BLaER1 (cell line): ENCODE measurements around the gene TMEM123.
A peak's percentile ranks its signal among the peaks of the same experiment; 100 is the strongest.
"Not testable (repeated sequence)": the region's sequence is repeated elsewhere in the genome, so short reads cannot be mapped to it uniquely, and the experiment has no call there.

ENCODE experiments used
- H3K27ac ChIP-seq: shearing (Covaris generic); formaldehyde crosslinking; 2 replicates; pipeline ENCODE4 v1.8.1; 2022
- H3K27me3 ChIP-seq: shearing (Covaris generic); formaldehyde crosslinking; 2 replicates; pipeline ENCODE4 v1.8.1; 2022
- H3K36me3 ChIP-seq: shearing (Covaris generic); formaldehyde crosslinking; 2 replicates; pipeline ENCODE4 v1.8.1; 2022
- H3K4me1 ChIP-seq: shearing (Covaris generic); formaldehyde crosslinking; 2 replicates; pipeline ENCODE4 v1.8.1; 2022
- H3K4me2 ChIP-seq: shearing (Covaris generic); formaldehyde crosslinking; 2 replicates; pipeline ENCODE4 v1.8.1; 2022
- H3K4me3 ChIP-seq: shearing (Covaris generic); formaldehyde crosslinking; 2 replicates; pipeline ENCODE4 v1.8.1; 2022
- H3K9ac ChIP-seq: shearing (Covaris generic); formaldehyde crosslinking; 2 replicates; pipeline ENCODE4 v1.8.1; 2022
- H3K9me3 ChIP-seq: shearing (Covaris generic); formaldehyde crosslinking; 2 replicates; pipeline ENCODE4 v1.8.1; 2022
- H4K20me1 ChIP-seq: shearing (Covaris generic); formaldehyde crosslinking; 2 replicates; pipeline ENCODE4 v1.8.1; 2022
- Cebpa-rat ChIP-seq: shearing (Covaris generic); IDR thresholded peaks from 2 replicates; pipeline ENCODE4 v1.8.1; 2022

Gene TMEM123

DNA sequence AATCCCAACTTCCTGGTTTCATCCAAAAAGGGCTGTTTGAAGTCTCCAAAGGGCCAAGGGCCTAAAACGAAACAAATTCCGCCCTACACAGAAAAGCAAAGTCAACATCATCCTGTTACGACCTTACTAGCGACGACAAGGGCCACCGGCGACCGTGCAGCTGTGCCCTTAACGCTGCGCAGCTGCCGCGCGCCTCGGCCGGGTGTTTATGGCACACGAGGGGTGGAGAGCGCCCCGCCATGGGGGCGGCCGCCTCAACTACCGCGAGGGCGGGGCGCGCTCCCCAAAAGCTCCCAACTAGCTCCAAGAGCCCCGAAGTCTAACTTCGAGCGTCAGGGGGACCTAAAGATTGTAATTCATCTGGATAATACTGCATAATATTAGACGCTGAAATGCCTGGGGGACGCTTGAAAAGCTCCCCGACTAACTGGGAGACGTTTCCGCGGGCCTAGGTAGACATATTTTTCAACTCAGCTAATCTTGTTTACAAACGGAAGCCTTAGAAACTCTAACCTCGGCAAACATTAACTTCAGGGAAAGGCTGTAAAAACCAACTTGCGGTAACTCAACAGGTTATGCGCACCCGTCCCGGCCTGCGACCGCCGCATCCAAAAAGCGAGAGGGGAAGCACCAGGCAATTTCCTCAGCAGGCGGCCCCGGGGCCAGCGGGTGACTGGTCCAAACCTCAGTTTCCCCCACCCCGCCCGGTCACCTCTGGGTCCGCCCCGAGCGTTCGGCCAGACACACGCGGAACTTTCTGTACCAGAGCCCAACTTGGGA is 694 bp downstream of the TMEM123 start:
- Histone ChIP-seq H3K9me3 (no peaks in the 10 kb centered on the region), H3K4me2 (peak overlapping the region; percentile 82), H3K4me1 (peaks cover 61% of the 10 kb centered on the region), H3K4me3 (peak overlapping the region; percentile 94), H4K20me1 (peaks cover 47% of the 10 kb centered on the region), H3K27ac (peak overlapping the region; percentile 98), H3K36me3 (peaks cover 20% of the 10 kb centered on the region), H3K9ac (peak overlapping the region; percentile 97), H3K27me3 (no peaks in the 10 kb centered on the region)
- no peak for TF ChIP-seq Cebpa-rat

DNA sequence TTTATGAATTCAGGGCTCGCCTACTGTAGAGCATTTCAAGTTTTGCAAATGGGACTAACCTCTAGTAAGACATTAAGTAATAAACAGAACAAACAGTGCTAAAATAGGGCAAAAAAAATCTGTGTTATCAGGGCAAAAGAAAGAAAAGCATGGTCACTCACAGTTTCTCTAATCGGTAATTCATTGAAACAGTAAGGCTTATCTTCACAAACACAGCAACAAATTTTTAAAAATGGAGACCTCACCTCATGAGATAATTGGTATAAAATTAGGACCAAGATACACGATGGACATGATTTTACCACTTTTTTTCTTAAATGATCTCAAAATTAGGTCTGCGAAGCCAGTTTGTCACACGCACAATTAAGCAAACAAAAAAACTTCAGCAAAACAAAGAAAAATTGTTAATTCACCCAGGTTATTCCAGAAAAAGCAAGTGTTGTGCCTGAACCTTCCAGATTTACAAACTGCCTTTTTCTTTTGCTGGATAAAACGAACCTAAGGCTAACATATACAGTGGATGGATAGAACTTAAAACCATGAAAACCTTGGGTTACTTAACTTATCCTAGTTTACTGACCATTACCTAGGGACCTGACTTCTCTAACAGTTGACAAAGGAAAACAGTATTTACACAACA is 1.4 kb downstream of the TMEM123 start:
- peaks cover 5% of the 10 kb centered on the region for H3K9me3 ChIP-seq
- H3K27me3 ChIP-seq = no peaks in the 10 kb centered on the region
- peak overlapping the region; percentile 94 for H3K4me3 ChIP-seq
- H4K20me1 ChIP-seq = peaks cover 52% of the 10 kb centered on the region
- H3K4me2 ChIP-seq = peak overlapping the region; percentile 82
- peak overlapping the region; percentile 98 for H3K27ac ChIP-seq
- no peak for TF ChIP-seq Cebpa-rat
- H3K9ac ChIP-seq = peak overlapping the region; percentile 97
- peaks cover 27% of the 10 kb centered on the region for H3K36me3 ChIP-seq
- H3K4me1 ChIP-seq = peaks cover 57% of the 10 kb centered on the region

GRCh38 chr11:102449651-102450570 is 2.7 kb downstream of the TMEM123 start:
- Histone ChIP-seq H3K27ac (no peak overlapping the region), H3K36me3 (peaks cover 40% of the 10 kb centered on the region), H3K4me3 (peak overlapping the region; percentile 94), H3K9me3 (peaks cover 18% of the 10 kb centered on the region), H3K4me1 (peaks cover 47% of the 10 kb centered on the region), H3K27me3 (no peaks in the 10 kb centered on the region), H3K9ac (no peak overlapping the region; the same call in 1 of the 2 replicates), H4K20me1 (peaks cover 63% of the 10 kb centered on the region), H3K4me2 (peak overlapping the region; percentile 82)
- no peak for TF ChIP-seq Cebpa-rat

DNA sequence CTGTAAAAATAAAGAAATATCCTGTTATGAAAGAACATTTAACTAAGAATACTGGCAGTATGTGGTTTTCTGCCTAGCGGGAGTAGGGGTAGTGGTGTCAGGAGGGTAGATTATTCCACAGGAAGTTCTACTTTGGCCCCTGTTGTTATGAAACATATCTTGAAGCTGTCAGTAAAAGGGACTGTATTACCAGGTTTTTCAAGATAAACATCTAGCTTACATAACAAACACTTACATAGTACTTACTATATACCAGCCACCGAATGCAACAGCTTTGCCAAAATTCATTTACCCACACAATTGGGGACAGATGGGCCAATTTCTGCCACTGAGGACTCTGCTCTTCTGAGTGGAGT is 3.7 kb downstream of the TMEM123 start:
- H3K4me1 ChIP-seq = peaks cover 36% of the 10 kb centered on the region
- H4K20me1 ChIP-seq = peaks cover 67% of the 10 kb centered on the region
- TF ChIP-seq Cebpa-rat = no peak
- H3K27me3 ChIP-seq = no peaks in the 10 kb centered on the region
- H3K4me3 ChIP-seq = no peak overlapping the region
- H3K9me3 ChIP-seq = peaks cover 29% of the 10 kb centered on the region
- H3K36me3 ChIP-seq = peaks cover 49% of the 10 kb centered on the region
- H3K4me2 ChIP-seq = peak overlapping the region; percentile 82
- H3K27ac ChIP-seq = no peak overlapping the region
- no peak overlapping the region; the same call in 1 of the 2 replicates for H3K9ac ChIP-seq

DNA sequence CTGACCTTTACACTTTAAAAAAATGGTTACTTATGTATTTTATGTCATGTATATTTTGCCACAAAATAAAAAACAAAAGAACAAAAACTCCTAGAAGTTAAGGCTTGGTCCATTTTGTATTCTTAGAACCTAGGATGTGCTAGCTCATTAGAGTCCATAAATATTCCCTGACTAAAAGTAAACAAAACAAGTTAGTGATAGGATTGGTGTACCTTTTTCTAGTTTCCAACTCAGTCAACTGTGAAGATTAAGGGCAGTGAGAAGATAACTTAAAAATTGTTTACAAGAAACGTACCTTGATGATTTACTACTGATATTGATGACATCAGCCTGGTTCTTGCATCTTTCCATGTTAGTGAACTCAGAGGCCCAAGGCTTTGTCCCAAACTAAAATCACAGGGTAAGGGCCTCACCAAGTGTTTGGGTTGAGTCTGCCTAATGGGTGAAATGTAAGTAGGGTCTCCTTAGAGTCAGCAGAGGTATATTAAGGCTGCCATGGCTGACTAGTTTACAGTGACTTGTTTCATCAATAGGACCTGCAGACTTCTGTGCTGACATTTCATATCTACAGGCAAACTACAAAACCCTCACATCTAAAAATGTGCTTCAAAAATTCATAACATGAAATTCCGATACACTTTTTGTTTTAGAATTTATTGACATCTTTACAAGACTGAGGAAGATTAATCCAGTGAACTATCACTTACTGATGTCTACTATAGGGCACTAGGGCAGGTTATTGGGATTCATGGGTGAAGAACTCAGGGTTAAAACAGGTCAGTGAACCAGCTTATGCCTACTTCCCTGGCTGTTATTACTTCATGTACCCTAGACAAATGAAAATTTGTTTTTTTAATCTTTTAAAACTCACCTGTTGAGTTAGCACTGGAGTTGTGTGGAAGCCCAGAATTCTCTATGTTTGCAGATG is 4.4 kb downstream of the TMEM123 start:
- H3K4me2 ChIP-seq = peak overlapping the region; percentile 82
- peaks cover 34% of the 10 kb centered on the region for H3K9me3 ChIP-seq
- no peak overlapping the region for H3K9ac ChIP-seq
- H4K20me1 ChIP-seq = peaks cover 73% of the 10 kb centered on the region
- H3K4me1 ChIP-seq = peaks cover 30% of the 10 kb centered on the region
- no peak for TF ChIP-seq Cebpa-rat
- H3K27me3 ChIP-seq = no peaks in the 10 kb centered on the region
- no peak overlapping the region for H3K27ac ChIP-seq
- H3K36me3 ChIP-seq = peaks cover 51% of the 10 kb centered on the region
- H3K4me3 ChIP-seq = no peak overlapping the region

DNA sequence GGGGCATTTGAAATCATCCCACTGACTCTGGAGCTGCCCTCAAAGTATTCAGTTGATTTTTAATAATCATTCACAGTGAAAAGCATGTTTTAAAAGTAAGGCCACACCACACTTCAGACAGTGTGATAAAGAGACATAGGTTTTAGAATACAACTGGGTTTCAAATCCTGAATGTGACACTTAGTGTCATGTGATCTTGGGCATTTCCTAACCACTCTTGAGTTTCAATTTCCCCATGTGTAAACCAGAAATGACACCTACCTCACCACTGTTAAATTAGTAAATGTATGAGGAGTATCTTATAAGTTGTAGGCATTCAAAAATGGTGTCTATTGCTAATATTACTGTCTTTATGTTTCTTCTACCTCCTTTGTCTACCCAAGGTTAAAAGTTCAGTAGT is 5.4 kb downstream of the TMEM123 start:
- no peaks in the 10 kb centered on the region for H3K27me3 ChIP-seq
- no peak overlapping the region for H3K9ac ChIP-seq
- no peak for TF ChIP-seq Cebpa-rat
- no peak overlapping the region for H3K4me3 ChIP-seq
- H3K4me2 ChIP-seq = no peak overlapping the region
- H4K20me1 ChIP-seq = peaks cover 79% of the 10 kb centered on the region
- peaks cover 39% of the 10 kb centered on the region for H3K9me3 ChIP-seq
- H3K27ac ChIP-seq = no peak overlapping the region
- H3K4me1 ChIP-seq = peaks cover 30% of the 10 kb centered on the region
- H3K36me3 ChIP-seq = peaks cover 51% of the 10 kb centered on the region

DNA sequence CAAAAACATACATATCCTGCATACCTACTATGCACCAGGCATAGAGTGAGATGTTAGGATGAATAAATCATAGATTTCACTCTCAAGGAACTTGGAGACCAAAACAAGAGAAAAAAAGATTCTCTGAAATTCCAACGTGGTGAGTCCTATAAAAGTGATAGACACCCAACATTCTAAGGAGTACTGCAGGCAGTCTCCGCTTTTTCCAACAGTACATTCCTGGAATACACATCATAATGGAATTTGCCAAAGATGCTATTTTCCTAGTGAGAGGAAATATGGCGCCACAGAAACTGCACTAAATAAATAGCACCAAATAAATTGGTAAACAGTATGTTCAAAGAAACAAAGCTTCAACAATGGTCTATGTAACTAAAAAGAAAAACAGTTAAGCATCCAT is 6.0 kb downstream of the TMEM123 start:
- Histone ChIP-seq H3K27me3 (no peaks in the 10 kb centered on the region), H3K27ac (no peak overlapping the region), H3K9me3 (peaks cover 39% of the 10 kb centered on the region), H3K9ac (no peak overlapping the region), H3K4me1 (peaks cover 30% of the 10 kb centered on the region), H3K36me3 (peaks cover 51% of the 10 kb centered on the region), H3K4me2 (no peak overlapping the region), H3K4me3 (no peak overlapping the region), H4K20me1 (peaks cover 79% of the 10 kb centered on the region)
- TF ChIP-seq Cebpa-rat = no peak

DNA sequence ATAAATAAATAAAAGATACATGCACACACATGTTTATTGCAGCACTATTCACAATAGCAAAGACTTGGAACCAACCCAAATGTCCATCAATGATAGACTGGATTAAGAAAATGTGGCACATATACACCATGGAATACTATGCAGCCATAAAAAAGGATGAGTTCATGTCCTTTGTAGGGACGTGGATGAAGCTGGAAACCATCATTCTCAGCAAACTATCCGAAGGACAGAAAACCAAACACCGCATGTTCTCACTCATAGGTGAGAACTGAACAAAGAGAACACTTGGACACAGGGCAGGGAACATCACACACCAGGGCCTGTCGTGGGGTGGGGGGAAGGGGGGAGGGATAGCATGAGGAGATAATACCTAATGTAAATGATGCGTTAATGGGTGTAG is 7.9 kb downstream of the TMEM123 start:
- Histone ChIP-seq H4K20me1 (peaks cover 72% of the 10 kb centered on the region), H3K36me3 (peaks cover 60% of the 10 kb centered on the region), H3K9me3 (peaks cover 48% of the 10 kb centered on the region), H3K4me1 (peaks cover 17% of the 10 kb centered on the region)
- not testable (repeated sequence) for H3K27me3 ChIP-seq, H3K9ac ChIP-seq, H3K4me2 ChIP-seq, H3K27ac ChIP-seq, H3K4me3 ChIP-seq

GRCh38 chr11:102444142-102444541 is 8.4 kb downstream of the TMEM123 start:
- Histone ChIP-seq H3K4me1 (peaks cover 12% of the 10 kb centered on the region), H4K20me1 (peaks cover 70% of the 10 kb centered on the region), H3K9me3 (peaks cover 51% of the 10 kb centered on the region), H3K36me3 (peaks cover 64% of the 10 kb centered on the region)
- H3K4me3 ChIP-seq, H3K27me3 ChIP-seq, H3K4me2 ChIP-seq, H3K9ac ChIP-seq, H3K27ac ChIP-seq: not testable (repeated sequence)

DNA sequence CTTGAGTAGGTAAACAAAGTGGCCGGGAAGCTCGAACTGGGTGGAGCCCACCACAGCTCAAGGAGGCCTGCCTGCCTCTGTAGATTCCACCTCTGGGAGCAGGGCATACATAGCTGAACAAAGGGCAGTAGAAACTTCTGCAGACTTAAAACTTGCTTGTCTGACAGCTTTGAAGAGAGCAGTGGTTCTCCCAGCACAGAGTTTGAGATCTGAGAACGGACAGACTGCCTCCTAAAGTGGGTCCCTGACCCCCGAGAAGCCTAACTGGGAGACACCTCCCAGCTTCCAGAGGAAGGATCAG is 13.6 kb downstream of the TMEM123 start:
- Histone ChIP-seq H4K20me1 (peaks cover 57% of the 10 kb centered on the region), H3K9me3 (peaks cover 75% of the 10 kb centered on the region), H3K36me3 (peaks cover 67% of the 10 kb centered on the region)
- H3K4me3 ChIP-seq, H3K27me3 ChIP-seq, H3K27ac ChIP-seq, H3K4me1 ChIP-seq, H3K9ac ChIP-seq, H3K4me2 ChIP-seq: not testable (repeated sequence)
